GM10248 (cell line): ENCODE results near the gene NAV1.

ENCODE experiments used
- CTCF ChIA-PET: fragments of 300-600 bp; sonication (Branson Sonifier 250); formaldehyde crosslinking; extraction: SDS; loops from one replicate; lab custom pipeline; 2021; ENCODE audit warnings: antibody characterized with exemption; lab: Yijun Ruan, JAX
- POLR2A ChIA-PET: fragments of 350-650 bp; sonication (Branson Sonifier 250); formaldehyde crosslinking; extraction: SDS; loops from one replicate; lab custom pipeline; 2020; ENCODE audit warnings: antibody characterized with exemption; lab: Yijun Ruan, JAX
- DNase-seq: peaks from one replicate; pipeline ENCODE4 v3.0.0; 2012; ENCODE audit errors: extremely low spot score
- TF ChIP-seq, protein P1 (sequence below): IDR thresholded peaks from 2 replicates; pipeline ENCODE4 v1.5.1; 2012; ENCODE audit warnings: mild to moderate bottlenecking, low read depth; ENCODE audit errors: extremely low read depth, missing control alignments, control extremely low read depth

The NAV1 gene

DNA sequence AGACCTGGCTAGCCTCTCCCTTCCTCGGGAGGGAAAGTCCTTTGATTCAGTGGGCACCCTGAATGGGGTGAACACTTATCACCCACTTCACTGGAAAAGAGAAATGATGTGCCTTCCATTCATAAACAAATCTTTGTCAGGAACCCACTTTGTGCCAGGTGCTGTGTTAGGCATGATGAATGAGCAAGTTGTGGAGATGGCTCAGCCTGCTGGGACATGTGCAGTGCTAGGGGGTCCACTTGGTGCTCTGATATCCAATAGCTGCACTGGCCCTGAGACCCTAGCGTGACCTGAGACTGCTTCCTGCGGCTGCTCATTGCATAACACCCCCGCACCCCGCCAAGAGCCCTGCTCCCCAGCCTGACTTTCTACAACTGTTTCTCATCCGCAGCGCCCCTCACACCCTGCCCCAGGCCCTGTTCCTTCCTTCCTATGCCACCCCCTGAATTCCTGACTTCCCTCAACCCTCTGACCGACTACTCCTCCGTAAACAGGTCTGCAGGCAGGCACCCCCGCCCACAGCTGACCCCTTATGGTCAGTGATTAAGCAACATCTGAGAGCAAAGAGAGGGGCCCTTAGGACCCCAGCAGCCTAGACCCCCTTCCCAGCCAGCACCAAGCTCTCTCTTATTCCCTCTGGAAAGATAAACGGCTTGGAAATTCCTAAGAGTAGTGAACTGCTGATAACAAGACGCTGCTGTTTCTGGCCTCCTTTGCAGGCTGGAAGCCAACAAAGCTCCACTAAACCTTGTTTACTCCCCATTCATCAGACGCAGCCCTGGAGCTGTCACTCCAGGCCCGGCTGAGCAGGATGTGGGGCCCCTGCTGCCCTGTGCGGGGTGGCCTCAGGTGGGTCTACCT, 44.9 kb upstream of the NAV1 start:
- ChIA-PET CTCF (interaction anchor here (1.1 to 29.4 kb wide), 4 partner anchors 13 to 59 kb away, joined by 4 to 685 read pairs (median 254); partner anchors contain the start of gene CSRP1), POLR2A (no interaction called here)
- DNase-seq = no peak
- TF ChIP-seq, protein P1, sequence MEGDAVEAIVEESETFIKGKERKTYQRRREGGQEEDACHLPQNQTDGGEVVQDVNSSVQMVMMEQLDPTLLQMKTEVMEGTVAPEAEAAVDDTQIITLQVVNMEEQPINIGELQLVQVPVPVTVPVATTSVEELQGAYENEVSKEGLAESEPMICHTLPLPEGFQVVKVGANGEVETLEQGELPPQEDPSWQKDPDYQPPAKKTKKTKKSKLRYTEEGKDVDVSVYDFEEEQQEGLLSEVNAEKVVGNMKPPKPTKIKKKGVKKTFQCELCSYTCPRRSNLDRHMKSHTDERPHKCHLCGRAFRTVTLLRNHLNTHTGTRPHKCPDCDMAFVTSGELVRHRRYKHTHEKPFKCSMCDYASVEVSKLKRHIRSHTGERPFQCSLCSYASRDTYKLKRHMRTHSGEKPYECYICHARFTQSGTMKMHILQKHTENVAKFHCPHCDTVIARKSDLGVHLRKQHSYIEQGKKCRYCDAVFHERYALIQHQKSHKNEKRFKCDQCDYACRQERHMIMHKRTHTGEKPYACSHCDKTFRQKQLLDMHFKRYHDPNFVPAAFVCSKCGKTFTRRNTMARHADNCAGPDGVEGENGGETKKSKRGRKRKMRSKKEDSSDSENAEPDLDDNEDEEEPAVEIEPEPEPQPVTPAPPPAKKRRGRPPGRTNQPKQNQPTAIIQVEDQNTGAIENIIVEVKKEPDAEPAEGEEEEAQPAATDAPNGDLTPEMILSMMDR = no peak

DNA sequence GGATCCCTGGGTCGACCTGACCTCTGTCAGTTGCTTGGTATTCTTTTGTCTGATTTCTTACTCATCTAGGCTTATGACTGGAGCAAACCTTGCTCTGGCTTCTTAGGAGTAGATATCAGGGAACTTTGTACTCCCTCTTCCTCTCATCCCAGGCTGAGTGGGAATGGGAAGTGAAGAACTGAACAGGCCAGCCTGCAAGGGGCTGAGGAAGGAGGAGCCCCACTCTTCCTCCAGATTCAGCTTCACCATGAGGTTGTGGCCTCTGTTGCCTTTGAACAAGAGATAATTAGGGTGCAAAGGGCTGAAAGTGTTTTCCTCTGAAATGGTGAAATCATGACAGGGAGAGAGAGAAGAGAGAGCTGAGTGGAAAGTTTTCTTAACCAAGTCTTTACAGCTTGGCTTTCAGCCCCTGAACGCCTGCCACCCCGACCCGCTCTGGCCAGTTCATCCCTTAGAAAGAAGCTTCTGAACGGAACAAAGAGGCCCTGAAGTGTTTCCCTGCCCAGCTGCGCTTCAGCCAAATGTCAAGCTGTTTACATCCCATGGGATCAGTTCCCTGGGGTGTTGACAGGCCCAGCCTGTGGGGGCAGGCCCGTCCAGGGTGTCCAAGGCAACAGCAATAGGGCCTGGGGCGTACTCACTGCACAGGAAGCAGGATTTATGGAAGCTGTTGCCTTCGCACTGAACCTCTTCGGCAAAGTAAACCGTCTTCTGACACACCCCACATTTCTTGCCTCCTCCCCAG, 43.2 kb upstream of the NAV1 start:
- DNase-seq = no peak
- TF ChIP-seq, protein P1 = no peak
- POLR2A ChIA-PET = no interaction called here
- CTCF ChIA-PET = interaction anchor here (1.6 to 29.4 kb wide), 6 partner anchors 0 to 60 kb away, joined by 3 to 685 read pairs (median 255); partner anchors contain the start of gene CSRP1

DNA sequence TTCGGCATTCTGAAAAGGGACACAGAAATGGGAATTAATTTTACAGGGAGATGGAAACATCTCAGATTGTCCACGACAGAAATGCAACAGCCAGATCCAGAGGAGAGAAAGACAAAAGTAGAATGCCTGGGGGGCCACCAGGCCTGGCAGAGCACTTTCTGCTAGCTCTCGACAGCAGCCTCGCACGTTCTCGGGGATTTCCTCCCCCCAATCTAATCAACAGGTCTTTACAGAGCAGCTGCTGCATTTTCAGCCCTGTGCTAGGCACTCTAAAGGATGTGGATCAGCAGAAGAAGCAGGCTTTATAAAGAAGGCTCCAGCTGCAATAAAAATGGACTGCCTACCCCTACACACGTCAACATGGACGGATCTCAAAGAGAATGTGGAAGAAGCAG, 42.6 kb upstream of the NAV1 start:
- TF ChIP-seq, protein P1 = no peak
- DNase-seq = no peak
- POLR2A ChIA-PET = no interaction called here
- CTCF ChIA-PET = interaction anchor here (1.6 to 29.4 kb wide), 6 partner anchors 1 to 61 kb away, joined by 3 to 685 read pairs (median 255); partner anchors contain the start of gene CSRP1

DNA sequence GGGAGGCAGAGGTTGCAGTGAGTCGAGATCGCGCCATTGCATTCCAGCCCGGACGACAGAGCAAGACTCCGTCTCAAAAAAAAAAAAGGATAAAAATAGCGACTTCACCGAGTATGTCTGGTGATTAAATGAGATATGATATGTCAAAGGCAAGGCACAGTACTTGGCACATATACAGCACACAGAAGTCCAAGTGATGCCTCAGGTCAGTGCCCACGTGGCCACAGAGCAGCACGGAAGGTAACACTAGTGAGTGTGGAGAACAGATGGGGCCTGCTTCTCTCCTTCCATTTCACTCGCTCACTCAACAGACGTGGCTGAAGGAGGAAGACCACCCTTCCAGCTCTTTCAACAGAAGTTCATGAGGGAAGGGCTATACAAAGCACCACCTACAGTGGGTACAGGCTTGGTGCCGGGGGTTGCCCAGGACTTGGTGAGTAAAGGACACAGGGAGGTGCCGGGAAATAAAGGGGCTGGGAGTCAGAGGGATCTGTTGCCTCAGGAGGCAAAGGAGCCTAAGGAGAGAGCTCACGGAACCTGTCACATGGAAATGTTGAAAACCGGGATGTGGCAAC, 40.9 kb upstream of the NAV1 start:
- no peak for DNase-seq
- ChIA-PET POLR2A (no interaction called here), CTCF (interaction anchor here (0.9 to 29.4 kb wide), 9 partner anchors 2 to 206 kb away, joined by 3 to 685 read pairs (median 5); partner anchors contain the start of gene CSRP1)
- TF ChIP-seq, protein P1 = no peak

DNA sequence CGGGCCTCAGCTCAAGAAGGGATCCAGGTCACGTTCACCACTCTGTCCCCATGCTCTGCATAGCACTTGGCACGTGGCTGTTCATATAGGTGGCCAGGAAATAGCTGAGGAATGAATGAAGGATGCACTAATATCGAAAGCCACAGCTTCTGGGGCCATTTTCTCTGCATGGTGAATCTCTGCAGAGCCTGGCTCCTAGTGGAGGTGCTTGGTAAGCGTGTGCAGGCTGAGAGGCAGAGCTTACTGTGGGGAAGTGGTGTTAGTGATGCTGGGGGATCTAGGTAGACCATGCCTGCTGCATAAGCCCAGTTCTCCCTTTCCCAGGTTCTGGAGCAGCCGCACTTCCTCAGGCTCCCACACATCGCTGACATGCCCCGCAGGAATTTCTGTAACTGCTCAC, 40.3 kb upstream of the NAV1 start:
- POLR2A ChIA-PET = no interaction called here
- CTCF ChIA-PET = interaction anchor here (0.9 to 29.4 kb wide), 8 partner anchors 3 to 205 kb away, joined by 3 to 685 read pairs (median 6); partner anchors contain the start of gene CSRP1
- TF ChIP-seq, protein P1 = no peak
- DNase-seq = no peak

DNA sequence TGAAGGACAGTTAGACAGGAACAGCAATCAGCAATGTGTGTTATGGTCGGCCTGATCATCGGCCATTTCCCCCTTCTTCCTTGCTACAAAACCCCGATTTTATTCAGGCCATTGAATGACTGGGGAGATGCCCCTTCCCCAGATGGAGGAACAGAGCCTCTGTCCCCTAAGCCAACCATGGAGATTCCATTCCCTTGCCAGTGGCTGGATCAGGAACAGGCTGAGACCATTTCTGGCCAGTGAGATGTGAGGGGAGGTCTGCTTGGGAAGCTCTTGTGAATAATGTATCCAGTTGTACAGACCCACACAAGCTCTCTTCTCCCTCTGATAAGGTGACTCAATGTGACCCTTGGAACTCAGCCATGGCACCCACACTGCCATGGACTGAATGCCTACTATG, 39.7 kb upstream of the NAV1 start:
- POLR2A ChIA-PET = no interaction called here
- CTCF ChIA-PET = interaction anchor here (1.0 to 29.4 kb wide), 6 partner anchors 4 to 64 kb away, joined by 3 to 685 read pairs (median 256); partner anchors contain the start of gene CSRP1
- TF ChIP-seq, protein P1 = no peak
- no peak for DNase-seq
